OCI-LY7 (cell line): ENCODE measurements around the gene SH3RF3. TPM values are rescaled to one million over a fixed set of nuclear protein-coding genes. Genes with fewer than 3 reads are reported as not detected.

Experiments used
- BruUV-seq: library from RNA; stranded (reverse); fragments of 400-500 nt; replicated peaks from 2 replicates; lab custom pipeline; 2021; lab: Mats Ljungman, UMichigan
- CTCF ChIA-PET: fragments of 300-600 bp; sonication (Branson Sonifier 250); formaldehyde crosslinking; loops from one replicate; lab custom pipeline; 2022; ENCODE audit warnings: antibody characterized with exemption; ENCODE audit not compliant: unreplicated experiment; lab: Charles Lee
- POLR2A ChIA-PET: fragments of 300-600 bp; sonication (Branson Sonifier 250); formaldehyde crosslinking; loops from one replicate; lab custom pipeline; 2022; ENCODE audit warnings: antibody characterized with exemption; lab: Charles Lee
- DNase-seq: peaks from one replicate; pipeline ENCODE4 v3.0.0-alpha.2; 2015; ENCODE audit warnings: low spot score
- H2AFZ ChIP-seq: fragments of 200-600 bp; sonication (generic), shearing (Covaris generic); 2 replicates; pipeline ENCODE4 v1.6.1; 2014; ENCODE audit warnings: mild to moderate bottlenecking, antibody characterized with exemption, low read length, moderate library complexity
- H3K27ac ChIP-seq: fragments of 200-600 bp; sonication (generic); 2 replicates; pipeline ENCODE4 v1.5.1; 2014; ENCODE audit warnings: mixed run types, low read depth, mild to moderate bottlenecking, moderate library complexity, low read length, inconsistent platforms; ENCODE audit not compliant: poor library complexity, severe bottlenecking
- H3K36me3 ChIP-seq: fragments of 200-600 bp; sonication (generic); 2 replicates; pipeline ENCODE4 v1.6.1; 2014; ENCODE audit warnings: mild to moderate bottlenecking, antibody characterized with exemption, low read length, moderate library complexity, mixed read lengths; ENCODE audit not compliant: insufficient read depth
- H3K4me1 ChIP-seq: fragments of 200-600 bp; sonication (generic); 2 replicates; pipeline ENCODE4 v1.5.1; 2014; ENCODE audit warnings: mild to moderate bottlenecking, low read length; ENCODE audit not compliant: insufficient read depth, poor library complexity, severe bottlenecking
- H3K4me2 ChIP-seq: fragments of 200-600 bp; sonication (generic); 2 replicates; pipeline ENCODE4 v1.6.1; 2014; ENCODE audit warnings: mild to moderate bottlenecking, low read length
- H3K4me3 ChIP-seq: fragments of 200-600 bp; sonication (generic); 2 replicates; pipeline ENCODE4 v1.5.1; 2014; ENCODE audit warnings: mild to moderate bottlenecking, low read depth, low read length; ENCODE audit not compliant: poor library complexity, severe bottlenecking
- H3K79me2 ChIP-seq: fragments of 200-600 bp; sonication (generic); 2 replicates; pipeline ENCODE4 v1.6.1; 2016; ENCODE audit warnings: low read depth, mild to moderate bottlenecking, low read length, moderate library complexity, mixed read lengths; ENCODE audit not compliant: insufficient read depth
- H3K9me2 ChIP-seq: fragments of 200-600 bp; sonication (generic); 2 replicates; pipeline ENCODE4 v1.6.1; 2016; ENCODE audit warnings: mild to moderate bottlenecking, low read length, mixed read lengths; ENCODE audit not compliant: insufficient read depth
- H3K9me3 ChIP-seq: fragments of 200-600 bp; sonication (generic); 2 replicates; pipeline ENCODE4 v1.6.1; 2014; ENCODE audit warnings: mild to moderate bottlenecking, mixed run types, low read length, mixed read lengths
- H4K20me1 ChIP-seq: fragments of 200-600 bp; sonication (generic); 2 replicates; pipeline ENCODE4 v1.6.1; 2014; ENCODE audit warnings: mild to moderate bottlenecking, antibody characterized with exemption, low read length, moderate library complexity, mixed read lengths; ENCODE audit not compliant: insufficient read depth
- EZH2phosphoT487 ChIP-seq: fragments of 200-600 bp; sonication (generic); IDR thresholded peaks from 2 replicates; pipeline ENCODE4 v1.6.1; 2018; ENCODE audit warnings: low read depth, borderline replicate concordance, mild to moderate bottlenecking, mixed run types, antibody characterized with exemption, low read length, moderate library complexity, mixed read lengths
- intact Hi-C: fragments of 100-400 bp; cut with micrococcal nuclease; formaldehyde crosslinking; loops from one replicate; pipeline ENCODE4 v1.10.0; 2022; ENCODE audit not compliant: unreplicated experiment
- total RNA-seq, 2 experiments: library from RNA; depleted of rRNA in 1 of 2; stranded (reverse); fragments of >200 nt in 1 of 2; shearing (Covaris generic) in 1 of 2; gene quantifications; 2 replicates each; pipeline ENCODE4 v1.2.3, GENCODE V29; 2014 to 2022
- TF ChIP-seq, protein P1 (sequence below): fragments of 200-600 bp; sonication (generic); conservative IDR thresholded peaks from 2 replicates; pipeline ENCODE4 v1.5.1; 2014; ENCODE audit warnings: mild to moderate bottlenecking, antibody characterized with exemption, low read length, moderate library complexity, mixed read lengths

The SH3RF3 gene
- total RNA-seq, 2 experiments from 2014 or later, result not detected

DNA sequence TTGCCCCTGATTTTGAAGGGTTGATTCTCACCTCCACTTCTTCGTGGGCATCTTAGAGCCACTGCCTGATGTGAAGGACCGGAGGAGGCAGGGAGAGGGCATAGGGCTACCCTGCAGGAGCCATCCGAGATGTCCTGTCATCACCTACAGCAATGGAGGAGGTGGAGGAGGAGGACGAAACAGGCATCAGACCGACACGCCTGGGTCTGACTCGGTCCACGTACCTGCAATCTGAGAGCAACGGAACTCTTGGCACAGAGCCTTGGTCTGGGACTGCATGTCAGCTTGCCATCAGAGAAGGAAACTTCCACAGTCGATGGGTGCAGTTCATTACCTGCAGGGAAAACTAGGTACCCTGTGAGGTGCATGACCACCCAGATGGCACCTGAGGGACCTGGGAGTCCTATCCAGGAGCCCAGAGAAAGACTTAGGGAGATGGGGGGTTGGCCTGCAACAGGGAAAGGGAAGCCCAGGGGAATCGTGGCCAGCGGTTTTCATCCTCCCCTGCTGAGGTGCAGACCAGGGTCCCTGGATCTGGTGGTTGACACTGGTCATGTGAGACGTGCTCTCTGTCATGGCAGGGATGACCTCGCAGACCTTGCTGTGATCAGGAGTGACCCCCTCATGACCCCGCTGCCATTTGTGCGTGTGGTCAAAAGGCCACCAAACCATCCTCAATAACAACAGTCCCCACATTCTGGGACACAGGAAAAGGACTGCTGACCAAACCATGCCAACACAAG, 293.9 kb downstream of the SH3RF3 start:
- no TSS peak for BruUV-seq

DNA sequence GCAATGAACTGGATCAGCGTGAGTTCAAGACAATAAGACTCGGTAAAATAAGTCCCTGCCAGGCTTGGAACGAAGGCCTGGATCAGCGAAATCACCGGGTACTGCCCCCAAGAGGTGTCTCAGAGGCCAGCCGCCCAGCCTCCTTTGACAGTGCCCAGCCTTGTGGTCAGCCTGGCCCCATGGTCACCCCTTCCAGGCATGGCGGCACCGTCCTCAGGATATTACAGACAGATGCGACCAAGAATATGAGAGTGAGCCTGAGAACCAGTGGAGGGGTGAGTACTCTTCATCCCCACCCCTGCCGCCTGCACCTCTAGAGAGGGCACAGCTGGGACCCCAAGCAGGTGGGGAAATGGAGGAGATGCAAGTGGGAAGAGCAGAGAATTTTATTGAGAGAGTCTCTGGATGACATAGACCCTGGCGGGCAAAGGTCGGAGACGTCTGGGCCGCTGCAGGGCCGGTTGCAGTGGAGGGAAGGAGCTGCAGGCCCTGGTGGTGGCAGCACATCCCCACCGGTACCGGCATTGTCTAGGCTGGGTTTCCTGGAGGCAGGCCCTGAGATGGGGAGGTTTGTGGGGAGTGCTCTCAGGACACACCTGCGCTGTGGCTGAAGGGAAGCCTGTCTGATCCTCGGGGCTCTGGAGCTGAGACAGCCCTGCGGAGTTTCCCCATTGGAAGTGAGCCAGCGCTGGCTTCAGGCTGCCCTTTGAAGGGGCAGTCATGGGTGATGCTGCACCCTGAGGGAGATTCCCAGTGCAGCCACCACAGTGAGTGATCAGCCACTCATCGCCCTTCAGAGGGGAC, 294.8 kb downstream of the SH3RF3 start:
- CTCF ChIA-PET, result no interaction called here
- no peak for DNase-seq
- H3K4me2 ChIP-seq, result no peak overlapping the region
- H3K36me3 ChIP-seq, result no peaks in the 10 kb centered on the region
- no peaks in the 10 kb centered on the region for H3K79me2 ChIP-seq
- H2AFZ ChIP-seq, result no peak overlapping the region
- H3K4me1 ChIP-seq, result no peaks in the 10 kb centered on the region
- no peak overlapping the region for H3K4me3 ChIP-seq
- POLR2A ChIA-PET, result no interaction called here
- no peaks in the 10 kb centered on the region for H3K9me2 ChIP-seq
- intact Hi-C loops, result no loop called here
- no peaks in the 10 kb centered on the region for H3K9me3 ChIP-seq
- H4K20me1 ChIP-seq, result no peaks in the 10 kb centered on the region
- BruUV-seq, result no TSS peak
- H3K27ac ChIP-seq, result no peak overlapping the region
- no peak for TF ChIP-seq EZH2phosphoT487

More for the DNA sequence above, 293.9 kb downstream of the SH3RF3 start:
- ChIA-PET POLR2A (no interaction called here), CTCF (no interaction called here)
- no peak for DNase-seq
- no peaks in the 10 kb centered on the region for H4K20me1 ChIP-seq
- TF ChIP-seq EZH2phosphoT487, result no peak
- TF ChIP-seq, protein P1, sequence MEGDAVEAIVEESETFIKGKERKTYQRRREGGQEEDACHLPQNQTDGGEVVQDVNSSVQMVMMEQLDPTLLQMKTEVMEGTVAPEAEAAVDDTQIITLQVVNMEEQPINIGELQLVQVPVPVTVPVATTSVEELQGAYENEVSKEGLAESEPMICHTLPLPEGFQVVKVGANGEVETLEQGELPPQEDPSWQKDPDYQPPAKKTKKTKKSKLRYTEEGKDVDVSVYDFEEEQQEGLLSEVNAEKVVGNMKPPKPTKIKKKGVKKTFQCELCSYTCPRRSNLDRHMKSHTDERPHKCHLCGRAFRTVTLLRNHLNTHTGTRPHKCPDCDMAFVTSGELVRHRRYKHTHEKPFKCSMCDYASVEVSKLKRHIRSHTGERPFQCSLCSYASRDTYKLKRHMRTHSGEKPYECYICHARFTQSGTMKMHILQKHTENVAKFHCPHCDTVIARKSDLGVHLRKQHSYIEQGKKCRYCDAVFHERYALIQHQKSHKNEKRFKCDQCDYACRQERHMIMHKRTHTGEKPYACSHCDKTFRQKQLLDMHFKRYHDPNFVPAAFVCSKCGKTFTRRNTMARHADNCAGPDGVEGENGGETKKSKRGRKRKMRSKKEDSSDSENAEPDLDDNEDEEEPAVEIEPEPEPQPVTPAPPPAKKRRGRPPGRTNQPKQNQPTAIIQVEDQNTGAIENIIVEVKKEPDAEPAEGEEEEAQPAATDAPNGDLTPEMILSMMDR, result no peak
- no peaks in the 10 kb centered on the region for H3K4me1 ChIP-seq
- no peaks in the 10 kb centered on the region for H3K9me2 ChIP-seq
- no peak overlapping the region for H3K4me2 ChIP-seq
- H3K36me3 ChIP-seq, result no peaks in the 10 kb centered on the region
- intact Hi-C loops, result no loop called here
- no peaks in the 10 kb centered on the region for H3K79me2 ChIP-seq
- no peak overlapping the region for H3K4me3 ChIP-seq
- no peak overlapping the region for H3K27ac ChIP-seq
- no peak overlapping the region for H2AFZ ChIP-seq
- no peaks in the 10 kb centered on the region for H3K9me3 ChIP-seq

DNA sequence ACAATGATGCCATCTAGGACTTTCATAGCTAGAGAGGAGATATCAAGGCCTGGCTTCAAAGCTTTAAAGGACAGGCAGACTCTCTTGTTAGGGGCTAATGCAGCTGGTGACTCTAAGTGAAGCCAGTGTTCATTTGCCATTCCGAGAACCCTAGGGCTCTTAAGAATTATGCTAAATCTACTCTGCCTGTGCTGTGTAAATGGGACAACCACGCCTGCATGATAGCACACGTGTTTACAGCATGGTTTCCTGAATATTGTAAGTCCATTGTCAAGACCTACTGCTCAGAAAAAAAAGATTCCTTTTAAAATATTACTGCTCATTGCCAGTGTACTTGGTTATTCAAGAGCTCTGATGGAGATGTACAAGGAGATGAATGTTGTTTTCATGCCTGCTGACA, 296.4 kb downstream of the SH3RF3 start:
- DNase-seq, result no peak
- intact Hi-C loops, result no loop called here
- H2AFZ ChIP-seq, result no peak overlapping the region
- TF ChIP-seq, protein P1, result no peak
- TF ChIP-seq EZH2phosphoT487, result no peak
- CTCF ChIA-PET, result interaction anchor here (1.1 kb wide), 1 partner anchor 17 kb away, joined by 3 read pairs; no protein-coding TSS in a partner anchor
- H3K9me2 ChIP-seq, result no peaks in the 10 kb centered on the region
- no peak overlapping the region for H3K4me3 ChIP-seq
- H3K9me3 ChIP-seq, result no peaks in the 10 kb centered on the region
- no peak overlapping the region for H3K27ac ChIP-seq
- no peaks in the 10 kb centered on the region for H3K79me2 ChIP-seq
- H3K4me2 ChIP-seq, result no peak overlapping the region
- no peaks in the 10 kb centered on the region for H3K36me3 ChIP-seq
- no TSS peak for BruUV-seq
- no peaks in the 10 kb centered on the region for H3K4me1 ChIP-seq
- POLR2A ChIA-PET, result no interaction called here
- H4K20me1 ChIP-seq, result no peaks in the 10 kb centered on the region
